WTC11 (cell line): ENCODE measurements around the gene HTR5A. TPM values are rescaled to one million over a fixed set of nuclear protein-coding genes. Genes with fewer than 3 reads are reported as not detected.

Source experiments
- ATAC-seq: fragments of 200-7000 bp; cut with Tn5 transposase; 2 replicates; pipeline ENCODE4 v1.10.0; 2021; ENCODE audit warnings: mild to moderate bottlenecking, moderate library complexity
- CTCF ChIA-PET: fragments of 300-600 bp; sonication (Branson Sonifier 250); formaldehyde crosslinking; loops from one replicate; lab custom pipeline; 2021; ENCODE audit warnings: antibody characterized with exemption; lab: Charles Lee
- POLR2A ChIA-PET: fragments of 350-600 bp; sonication (Branson Sonifier 250); formaldehyde crosslinking; loops from one replicate; lab custom pipeline; 2021; ENCODE audit warnings: antibody characterized with exemption; lab: Charles Lee
- DNase-seq: peaks from one replicate; pipeline ENCODE4 v3.0.0; 2021; ENCODE audit warnings: low spot score
- H3K27ac Mint-ChIP-seq: 2 replicates; pipeline ENCODE4 v1.8.0; 2021; ENCODE audit warnings: mixed read lengths
- H3K27me3 Mint-ChIP-seq: 2 replicates; pipeline ENCODE4 v1.8.0; 2021; ENCODE audit warnings: low read depth, mild to moderate bottlenecking, moderate library complexity, mixed read lengths
- H3K36me3 Mint-ChIP-seq: 2 replicates; pipeline ENCODE4 v1.8.0; 2021; ENCODE audit warnings: mixed read lengths
- H3K4me1 Mint-ChIP-seq: 2 replicates; pipeline ENCODE4 v1.8.0; 2022; ENCODE audit warnings: mixed read lengths
- H3K4me3 Mint-ChIP-seq: 2 replicates; pipeline ENCODE4 v1.8.0; 2021; ENCODE audit warnings: mild to moderate bottlenecking, moderate library complexity, mixed read lengths
- H3K9me3 Mint-ChIP-seq: 2 replicates; pipeline ENCODE4 v1.8.0; 2021; ENCODE audit warnings: mixed read lengths
- ATF1 ChIP-seq: sonication (generic); formaldehyde crosslinking; IDR thresholded peaks from 2 replicates; pipeline ENCODE4 v1.8.1; 2023; ENCODE audit warnings: mild to moderate bottlenecking, moderate library complexity, missing genetic modification reagents
- ATF2 ChIP-seq: sonication (generic); formaldehyde crosslinking; IDR thresholded peaks from 2 replicates; pipeline ENCODE4 v1.8.1; 2022; ENCODE audit warnings: low read depth, missing genetic modification reagents, borderline replicate concordance
- CREB1 ChIP-seq: sonication (generic); formaldehyde crosslinking; IDR thresholded peaks from 2 replicates; pipeline ENCODE4 v1.8.0; 2023; ENCODE audit warnings: mild to moderate bottlenecking, missing genetic modification reagents
- CREM ChIP-seq: sonication (generic); formaldehyde crosslinking; IDR thresholded peaks from 2 replicates; pipeline ENCODE4 v1.8.1; 2022; ENCODE audit warnings: mild to moderate bottlenecking, missing genetic modification reagents, moderate library complexity
- CTCF ChIP-seq: fragments of 200-600 bp; IDR thresholded peaks from 2 replicates; pipeline ENCODE4 v1.8.0; 2022; ENCODE audit warnings: antibody characterized with exemption
- EMX1 ChIP-seq: fragments of 250-450 bp; sonication (Bioruptor Pico); IDR thresholded peaks from 2 replicates; pipeline ENCODE4 v1.8.0; 2021; ENCODE audit warnings: mild to moderate bottlenecking
- FOXP1 ChIP-seq: sonication (generic); formaldehyde crosslinking; IDR thresholded peaks from 2 replicates; pipeline ENCODE4 v1.8.0; 2022; ENCODE audit warnings: missing genetic modification reagents, mild to moderate bottlenecking, moderate library complexity, borderline replicate concordance
- NR3C1 ChIP-seq: sonication (generic); formaldehyde crosslinking; conservative IDR thresholded peaks from 2 replicates; pipeline ENCODE4 v1.8.1; 2023; ENCODE audit warnings: low read depth, mild to moderate bottlenecking, missing genetic modification reagents
- PRDM15 ChIP-seq: sonication (generic); formaldehyde crosslinking; IDR thresholded peaks from 2 replicates; pipeline ENCODE4 v1.8.0; 2022; ENCODE audit warnings: missing genetic modification reagents
- PRRX2 ChIP-seq: fragments of 250-450 bp; sonication (Bioruptor Pico); IDR thresholded peaks from 2 replicates; pipeline ENCODE4 v1.8.0; 2021; ENCODE audit warnings: mild to moderate bottlenecking
- SMAD3 ChIP-seq: sonication (generic); formaldehyde crosslinking; IDR thresholded peaks from 2 replicates; pipeline ENCODE4 v1.8.0; 2022; ENCODE audit warnings: missing genetic modification reagents, mild to moderate bottlenecking, borderline replicate concordance
- SP1 ChIP-seq: sonication (generic); formaldehyde crosslinking; conservative IDR thresholded peaks from 2 replicates; pipeline ENCODE4 v1.8.1; 2022; ENCODE audit warnings: missing genetic modification reagents
- TEAD4 ChIP-seq: sonication (generic); formaldehyde crosslinking; IDR thresholded peaks from 2 replicates; pipeline ENCODE4 v1.8.0; 2022; ENCODE audit warnings: mild to moderate bottlenecking, missing genetic modification reagents
- USF1 ChIP-seq: sonication (generic); formaldehyde crosslinking; IDR thresholded peaks from 2 replicates; pipeline ENCODE4 v1.8.0; 2022; ENCODE audit warnings: mild to moderate bottlenecking, missing genetic modification reagents
- ZNF219 ChIP-seq: sonication (generic); formaldehyde crosslinking; IDR thresholded peaks from 2 replicates; pipeline ENCODE4 v1.8.0; 2023; ENCODE audit warnings: missing genetic modification reagents, mild to moderate bottlenecking, borderline replicate concordance
- ZNF317 ChIP-seq: sonication (generic); formaldehyde crosslinking; IDR thresholded peaks from 2 replicates; pipeline ENCODE4 v1.8.1; 2023; ENCODE audit warnings: low read depth, mild to moderate bottlenecking, moderate library complexity, missing genetic modification reagents, borderline replicate concordance
- ZNF425 ChIP-seq: fragments of 250-450 bp; sonication (Bioruptor Pico); conservative IDR thresholded peaks from 2 replicates; pipeline ENCODE4 v1.9.0; 2021; ENCODE audit warnings: mild to moderate bottlenecking
- total RNA-seq: library from RNA; stranded (reverse); gene quantifications from 3 replicates; pipeline ENCODE4 v1.2.3, GENCODE V29; 2021
- TF ChIP-seq, protein P1 (sequence below): sonication (generic); formaldehyde crosslinking; IDR thresholded peaks from 2 replicates; pipeline ENCODE4 v1.8.1; 2023; ENCODE audit warnings: mild to moderate bottlenecking, missing genetic modification reagents

Gene HTR5A
- total RNA-seq, 1 experiment from 2014 or later, result not detected

GRCh38 chr7:155073922-155074321 lies 3.8 kb downstream of the HTR5A start (continued):
- TF ChIP-seq, protein P1, sequence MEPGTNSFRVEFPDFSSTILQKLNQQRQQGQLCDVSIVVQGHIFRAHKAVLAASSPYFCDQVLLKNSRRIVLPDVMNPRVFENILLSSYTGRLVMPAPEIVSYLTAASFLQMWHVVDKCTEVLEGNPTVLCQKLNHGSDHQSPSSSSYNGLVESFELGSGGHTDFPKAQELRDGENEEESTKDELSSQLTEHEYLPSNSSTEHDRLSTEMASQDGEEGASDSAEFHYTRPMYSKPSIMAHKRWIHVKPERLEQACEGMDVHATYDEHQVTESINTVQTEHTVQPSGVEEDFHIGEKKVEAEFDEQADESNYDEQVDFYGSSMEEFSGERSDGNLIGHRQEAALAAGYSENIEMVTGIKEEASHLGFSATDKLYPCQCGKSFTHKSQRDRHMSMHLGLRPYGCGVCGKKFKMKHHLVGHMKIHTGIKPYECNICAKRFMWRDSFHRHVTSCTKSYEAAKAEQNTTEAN (CRISPR knock-in tag), result no peak
- no peak for TF ChIP-seq FOXP1
- no peak for TF ChIP-seq SMAD3
- TF ChIP-seq SP1, result no peak
- no peak for TF ChIP-seq PRRX2 (CRISPR knock-in tag)
- TF ChIP-seq, all 79 proteins: peak for 0

- no peak overlapping the region for H3K4me3 Mint-ChIP-seq
- no peak for DNase-seq
- no peak for TF ChIP-seq CREM (CRISPR knock-in tag)
- TF ChIP-seq ZNF425 (CRISPR knock-in tag), result no peak
- TF ChIP-seq FOXP1, result no peak
- no peak for TF ChIP-seq ATF2
- TF ChIP-seq CTCF, result no peak
- no peak for TF ChIP-seq CREB1 (CRISPR knock-in tag)
- TF ChIP-seq NR3C1, result no peak
- TF ChIP-seq USF1 (CRISPR knock-in tag), result no peak
- TF ChIP-seq EMX1, result no peak
- no peak for TF ChIP-seq ATF1 (CRISPR knock-in tag)
- TF ChIP-seq SP1, result no peak
- TF ChIP-seq TEAD4 (CRISPR knock-in tag), result no peak
- no peak for TF ChIP-seq ZNF219
- no peak for TF ChIP-seq ZNF317 (CRISPR knock-in tag)
- TF ChIP-seq PRDM15 (CRISPR knock-in tag), result no peak
- no peak for ATAC-seq
- H3K9me3 Mint-ChIP-seq, result peaks cover 21% of the 10 kb centered on the region
- ChIA-PET CTCF (no interaction called here), POLR2A (no interaction called here)
- no peak overlapping the region for H3K27ac Mint-ChIP-seq
- peaks cover 17% of the 10 kb centered on the region for H3K4me1 Mint-ChIP-seq
- H3K36me3 Mint-ChIP-seq, result no peaks in the 10 kb centered on the region
- H3K27me3 Mint-ChIP-seq, result peaks cover 4% of the 10 kb centered on the region; the same call in 1 of the 2 replicates
Observed at GRCh38 chr7:155084021-155084420, 13.9 kb downstream of the HTR5A start.
